SK-N-SH (cell line): ENCODE data around the gene THTPA.

Experiments used
- EP300 ChIP-seq, 2 experiments: IDR thresholded peaks; 2 replicates each; pipeline versions ENCODE4 v1.4.0 to v1.6.1; 2012; ENCODE audit warnings: borderline replicate concordance in 1 of 2, low read depth in 1 of 2, low read length in 1 of 2
- EZH2phosphoT487 ChIP-seq: fragments of 200-600 bp; sonication (generic); IDR thresholded peaks from 2 replicates; pipeline ENCODE4 v1.6.1; 2017; ENCODE audit warnings: low read depth, mixed run types, mild to moderate bottlenecking, antibody characterized with exemption, moderate library complexity, borderline replicate concordance
- GABPA ChIP-seq: IDR thresholded peaks from 2 replicates; pipeline ENCODE4 v1.4.0; 2012; ENCODE audit warnings: low read depth, mild to moderate bottlenecking
- SMC3 ChIP-seq: IDR thresholded peaks from 2 replicates; pipeline ENCODE4 v1.6.1; 2012; ENCODE audit warnings: low read depth, low read length, improper control_type of control experiment
- TAF1 ChIP-seq: IDR thresholded peaks from 2 replicates; pipeline ENCODE4 v1.6.1; 2012; ENCODE audit warnings: low read depth, mild to moderate bottlenecking, low read length, moderate library complexity, borderline replicate concordance
- USF2 ChIP-seq: fragments of 150-350 bp; IDR thresholded peaks from 2 replicates; pipeline ENCODE4 v1.6.1; 2017; ENCODE audit warnings: antibody characterized with exemption, low read length, low read depth, borderline replicate concordance
- YY1 ChIP-seq: IDR thresholded peaks from 2 replicates; pipeline ENCODE4 v1.4.0; 2012; ENCODE audit warnings: low read depth, mild to moderate bottlenecking
- TF ChIP-seq, protein P1 (sequence below): fragments of 200-600 bp; sonication (generic); IDR thresholded peaks from 2 replicates; pipeline ENCODE4 v1.6.1; 2017; ENCODE audit warnings: antibody characterized with exemption, mild to moderate bottlenecking, moderate library complexity
- TF ChIP-seq, protein P2 (sequence below): IDR thresholded peaks from 2 replicates; pipeline ENCODE4 v1.4.0; 2012; ENCODE audit warnings: low read depth

GRCh38 chr14:23522643-23523198 lies 33.4 kb upstream of the THTPA start:
- TF ChIP-seq, protein P1, sequence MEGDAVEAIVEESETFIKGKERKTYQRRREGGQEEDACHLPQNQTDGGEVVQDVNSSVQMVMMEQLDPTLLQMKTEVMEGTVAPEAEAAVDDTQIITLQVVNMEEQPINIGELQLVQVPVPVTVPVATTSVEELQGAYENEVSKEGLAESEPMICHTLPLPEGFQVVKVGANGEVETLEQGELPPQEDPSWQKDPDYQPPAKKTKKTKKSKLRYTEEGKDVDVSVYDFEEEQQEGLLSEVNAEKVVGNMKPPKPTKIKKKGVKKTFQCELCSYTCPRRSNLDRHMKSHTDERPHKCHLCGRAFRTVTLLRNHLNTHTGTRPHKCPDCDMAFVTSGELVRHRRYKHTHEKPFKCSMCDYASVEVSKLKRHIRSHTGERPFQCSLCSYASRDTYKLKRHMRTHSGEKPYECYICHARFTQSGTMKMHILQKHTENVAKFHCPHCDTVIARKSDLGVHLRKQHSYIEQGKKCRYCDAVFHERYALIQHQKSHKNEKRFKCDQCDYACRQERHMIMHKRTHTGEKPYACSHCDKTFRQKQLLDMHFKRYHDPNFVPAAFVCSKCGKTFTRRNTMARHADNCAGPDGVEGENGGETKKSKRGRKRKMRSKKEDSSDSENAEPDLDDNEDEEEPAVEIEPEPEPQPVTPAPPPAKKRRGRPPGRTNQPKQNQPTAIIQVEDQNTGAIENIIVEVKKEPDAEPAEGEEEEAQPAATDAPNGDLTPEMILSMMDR, result no peak
- TF ChIP-seq EZH2phosphoT487 (no peak), EP300 (IDR thresholded peaks at IDR 0.05; ENCODE audit: borderline replicate concordance in 1 of 2, low read depth in 1 of 2, low read length in 1 of 2) (no peak), TAF1 (no peak), USF2 (no peak), YY1 (no peak), SMC3 (no peak), GABPA (no peak)
- TF ChIP-seq, protein P2, sequence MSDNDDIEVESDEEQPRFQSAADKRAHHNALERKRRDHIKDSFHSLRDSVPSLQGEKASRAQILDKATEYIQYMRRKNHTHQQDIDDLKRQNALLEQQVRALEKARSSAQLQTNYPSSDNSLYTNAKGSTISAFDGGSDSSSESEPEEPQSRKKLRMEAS, result no peak
